ENCODE results near the gene GAS7. TPM values are rescaled to one million over a fixed set of nuclear protein-coding genes. Genes with fewer than 3 reads are reported as not detected.

GAS7 gene
- total RNA-seq, 1 donor from 2014 or later: 78.0 TPM

DNA sequence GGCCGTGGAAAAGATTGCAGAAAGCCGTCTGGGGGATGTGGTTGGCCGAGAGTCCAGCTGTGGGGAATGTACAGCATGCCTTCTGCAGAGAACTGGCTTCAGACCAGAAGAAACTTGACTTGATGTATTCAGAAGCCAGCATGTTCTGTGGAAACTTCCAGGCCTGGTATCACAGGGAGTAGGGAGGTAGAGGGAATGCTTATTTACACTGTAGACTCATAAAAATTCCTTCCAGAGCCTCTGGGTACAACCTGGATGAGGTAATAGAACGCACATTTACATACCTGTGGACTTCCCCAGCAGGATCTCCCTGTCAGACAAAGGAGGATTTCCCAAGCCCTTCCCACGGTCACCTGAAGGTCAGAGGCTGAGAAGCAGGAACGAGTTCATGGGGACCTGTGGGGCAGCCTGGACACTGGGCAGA lies 11.8 kb upstream of the GAS7 start:
- H3K27ac ChIP-seq: no peak overlapping the region
- H3K4me1 ChIP-seq: no peaks in the 10 kb centered on the region
- H3K4me3 ChIP-seq: no peak overlapping the region
- TF ChIP-seq CTCF (IDR thresholded peaks at IDR 0.05): no peak
- H3K9me3 ChIP-seq: peaks cover 7 to 9% of the 10 kb centered on the region in 2 donors
- no peak for DNase-seq (ENCODE audit: low spot score in 2 of 2)
- H3K36me3 ChIP-seq: no peaks in the 10 kb centered on the region
- no peaks in the 10 kb centered on the region for H3K27me3 ChIP-seq
- intact Hi-C loops (cut with DNase I): no loop called here

- Histone ChIP-seq H3K27me3 (no peaks in the 10 kb centered on the region), H3K27ac (no peak overlapping the region), H3K4me3 (no peak overlapping the region), H3K4me1 (no peaks in the 10 kb centered on the region), H3K36me3 (no peaks in the 10 kb centered on the region), H3K9me3 (peaks cover 7 to 14% of the 10 kb centered on the region in 2 donors)
- DNase-seq (ENCODE audit: low spot score in 2 of 2): no peak
- no peak for TF ChIP-seq CTCF (IDR thresholded peaks at IDR 0.05)
- intact Hi-C loops (cut with DNase I): no loop called here
Measured at GRCh38 chr17:10208604-10209193, 10.3 kb upstream of the GAS7 start.

DNA sequence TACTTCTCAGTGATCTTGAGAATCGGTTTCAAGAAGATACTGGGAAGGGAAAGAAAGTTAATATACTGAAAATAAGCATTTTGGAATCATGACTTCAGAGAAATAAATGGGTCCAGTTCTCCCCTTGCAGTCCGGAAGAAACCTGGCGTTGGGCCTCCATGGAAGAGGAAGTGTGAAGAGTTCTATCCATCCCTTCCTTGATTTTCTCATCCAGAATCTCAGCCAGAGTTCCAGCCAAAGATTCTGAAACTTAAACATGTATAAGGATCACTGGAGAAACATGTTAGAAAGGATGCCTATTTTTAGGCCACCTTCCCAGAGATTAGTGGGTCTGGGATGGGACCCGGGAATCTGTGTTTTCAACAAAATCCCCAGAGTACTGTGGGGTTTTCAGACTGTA lies 8.7 kb upstream of the GAS7 start:
- TF ChIP-seq CTCF (IDR thresholded peaks at IDR 0.05): no peak

DNA sequence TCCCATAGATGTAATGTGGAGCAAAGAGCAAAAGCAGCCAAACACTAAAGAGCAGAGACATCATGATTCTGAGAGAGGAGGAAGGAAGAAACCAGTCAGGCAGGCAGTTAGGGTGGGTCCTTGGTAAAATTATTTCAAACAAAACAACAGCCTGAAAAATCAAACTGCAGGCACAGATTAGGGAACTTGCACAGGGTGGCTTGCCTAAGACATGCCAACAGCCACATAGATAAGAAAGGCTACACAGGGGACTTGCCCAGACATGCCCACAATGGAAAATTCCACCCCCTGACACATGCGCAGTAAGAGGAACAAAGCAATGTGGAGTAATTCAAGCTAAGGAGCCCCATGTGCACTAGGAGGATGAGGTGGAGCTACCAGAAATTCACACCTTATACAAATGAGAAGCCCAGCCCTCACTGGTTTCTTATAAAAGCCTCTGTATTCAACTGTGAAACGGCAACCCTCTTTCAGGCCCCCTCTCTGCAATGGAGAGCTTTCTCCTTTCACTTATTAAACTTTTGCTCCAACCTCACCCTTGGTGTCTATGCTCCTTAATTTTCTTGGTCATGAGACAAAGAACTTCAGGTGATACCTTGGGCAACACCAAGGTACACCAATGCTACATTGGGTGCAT lies 7.3 kb upstream of the GAS7 start:
- Histone ChIP-seq H3K36me3 (no peaks in the 10 kb centered on the region), H3K4me1 (no peaks in the 10 kb centered on the region), H3K27me3 (no peaks in the 10 kb centered on the region), H3K4me3 (no peak overlapping the region), H3K27ac (no peak overlapping the region), H3K9me3 (peaks cover 7 to 14% of the 10 kb centered on the region in 2 donors)
- TF ChIP-seq CTCF (IDR thresholded peaks at IDR 0.05): no peak
- intact Hi-C loops (cut with DNase I): no loop called here
- no peak for DNase-seq (ENCODE audit: low spot score in 2 of 2)

More for the DNA sequence above, 8.7 kb upstream of the GAS7 start:
- no peaks in the 10 kb centered on the region for H3K36me3 ChIP-seq
- no peak overlapping the region for H3K4me3 ChIP-seq
- no peak for DNase-seq (ENCODE audit: low spot score in 2 of 2)
- H3K9me3 ChIP-seq: peaks cover 7 to 14% of the 10 kb centered on the region in 2 donors
- H3K27me3 ChIP-seq: no peaks in the 10 kb centered on the region
- intact Hi-C loops (cut with DNase I): no loop called here
- H3K4me1 ChIP-seq: no peaks in the 10 kb centered on the region
- no peak overlapping the region for H3K27ac ChIP-seq

GRCh38 chr17:10201680-10202079 lies 3.3 kb upstream of the GAS7 start:
- no peak for DNase-seq (ENCODE audit: low spot score in 2 of 2)
- Histone ChIP-seq H3K36me3 (no peaks in the 10 kb centered on the region), H3K27ac (no peak overlapping the region), H3K4me3 (no peak overlapping the region), H3K9me3 (peaks cover 7 to 14% of the 10 kb centered on the region in 2 donors), H3K4me1 (no peaks in the 10 kb centered on the region), H3K27me3 (peaks cover 4% of the 10 kb centered on the region)
- no peak for TF ChIP-seq CTCF (IDR thresholded peaks at IDR 0.05)
- intact Hi-C loops (cut with DNase I): no loop called here

All from ascending aorta (tissue), 2 donors.